HFFc6 (cell line): ENCODE measurements around the gene GNA12. TPM values are rescaled to one million over a fixed set of nuclear protein-coding genes. Genes with fewer than 3 reads are reported as not detected.

Source experiments
- DNase-seq: peaks from one replicate; pipeline ENCODE4 v3.0.0-alpha.2; 2018
- H3K27ac Mint-ChIP-seq: 2 replicates; pipeline ENCODE4 v1.8.0; 2020; ENCODE audit warnings: mild to moderate bottlenecking, mixed read lengths
- H3K27me3 Mint-ChIP-seq: 2 replicates; pipeline ENCODE4 v1.8.0; 2021; ENCODE audit warnings: mild to moderate bottlenecking, moderate library complexity, mixed read lengths; ENCODE audit not compliant: insufficient read depth
- H3K36me3 Mint-ChIP-seq: 2 replicates; pipeline ENCODE4 v1.8.0; 2021; ENCODE audit warnings: low read depth, mixed read lengths
- H3K4me1 Mint-ChIP-seq: 2 replicates; pipeline ENCODE4 v1.8.0; 2020; ENCODE audit warnings: low read depth, mixed read lengths
- H3K4me3 Mint-ChIP-seq: 2 replicates; pipeline ENCODE4 v1.8.0; 2020; ENCODE audit warnings: mild to moderate bottlenecking, moderate library complexity, mixed read lengths
- H3K9me3 Mint-ChIP-seq: 2 replicates; pipeline ENCODE4 v1.8.0; 2020; ENCODE audit warnings: mild to moderate bottlenecking, mixed read lengths
- total RNA-seq, 6 experiments: library from RNA; stranded (reverse); fragmentation: NEBNext Ultra II Directional; extraction: Animal tissue kit (Norgen Biotek cat#: 25700); gene quantifications; 2 replicates in 1 of 6; 3 replicates in 5 of 6; pipeline ENCODE4 v1.2.3, GENCODE V29; 2021
- TF ChIP-seq, protein P1 (sequence below): fragments of 200-600 bp; sonication (generic); IDR thresholded peaks from 2 replicates; pipeline ENCODE4 v1.5.0; 2021; ENCODE audit warnings: antibody characterized with exemption, mild to moderate bottlenecking

GNA12 gene
- total RNA-seq, 6 experiments from 2014 or later = 52.9 to 61.9 (median 57.6) TPM

GRCh38 chr7:2811476-2812113, 32.5 kb downstream of the GNA12 start:
- Mint-ChIP-seq H3K36me3 (peaks cover 45% of the 10 kb centered on the region), H3K4me1 (peaks cover 49% of the 10 kb centered on the region), H3K27ac (no peak overlapping the region), H3K4me3 (no peak overlapping the region), H3K9me3 (no peaks in the 10 kb centered on the region), H3K27me3 (peaks cover 3% of the 10 kb centered on the region; the same call in 1 of the 2 replicates)
- no peak for DNase-seq
- TF ChIP-seq, protein P1, sequence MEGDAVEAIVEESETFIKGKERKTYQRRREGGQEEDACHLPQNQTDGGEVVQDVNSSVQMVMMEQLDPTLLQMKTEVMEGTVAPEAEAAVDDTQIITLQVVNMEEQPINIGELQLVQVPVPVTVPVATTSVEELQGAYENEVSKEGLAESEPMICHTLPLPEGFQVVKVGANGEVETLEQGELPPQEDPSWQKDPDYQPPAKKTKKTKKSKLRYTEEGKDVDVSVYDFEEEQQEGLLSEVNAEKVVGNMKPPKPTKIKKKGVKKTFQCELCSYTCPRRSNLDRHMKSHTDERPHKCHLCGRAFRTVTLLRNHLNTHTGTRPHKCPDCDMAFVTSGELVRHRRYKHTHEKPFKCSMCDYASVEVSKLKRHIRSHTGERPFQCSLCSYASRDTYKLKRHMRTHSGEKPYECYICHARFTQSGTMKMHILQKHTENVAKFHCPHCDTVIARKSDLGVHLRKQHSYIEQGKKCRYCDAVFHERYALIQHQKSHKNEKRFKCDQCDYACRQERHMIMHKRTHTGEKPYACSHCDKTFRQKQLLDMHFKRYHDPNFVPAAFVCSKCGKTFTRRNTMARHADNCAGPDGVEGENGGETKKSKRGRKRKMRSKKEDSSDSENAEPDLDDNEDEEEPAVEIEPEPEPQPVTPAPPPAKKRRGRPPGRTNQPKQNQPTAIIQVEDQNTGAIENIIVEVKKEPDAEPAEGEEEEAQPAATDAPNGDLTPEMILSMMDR = no peak

GRCh38 chr7:2810682-2811415, 33.3 kb downstream of the GNA12 start:
- H3K9me3 Mint-ChIP-seq = no peaks in the 10 kb centered on the region
- TF ChIP-seq, protein P1 = no peak
- H3K27me3 Mint-ChIP-seq = peaks cover 3% of the 10 kb centered on the region; the same call in 1 of the 2 replicates
- H3K36me3 Mint-ChIP-seq = peaks cover 44% of the 10 kb centered on the region
- no peak for DNase-seq
- no peak overlapping the region for H3K4me3 Mint-ChIP-seq
- H3K27ac Mint-ChIP-seq = peak overlapping the region; percentile 46; the same call in 1 of the 2 replicates
- H3K4me1 Mint-ChIP-seq = peaks cover 49% of the 10 kb centered on the region

- peaks cover 3% of the 10 kb centered on the region; the same call in 1 of the 2 replicates for H3K27me3 Mint-ChIP-seq
- peaks cover 49% of the 10 kb centered on the region for H3K4me1 Mint-ChIP-seq
- peaks cover 40% of the 10 kb centered on the region for H3K36me3 Mint-ChIP-seq
- TF ChIP-seq, protein P1 = no peak
- peak overlapping the region; percentile 46 for H3K27ac Mint-ChIP-seq
- no peak overlapping the region for H3K4me3 Mint-ChIP-seq
- no peak for DNase-seq
- H3K9me3 Mint-ChIP-seq = no peaks in the 10 kb centered on the region
Measured at GRCh38 chr7:2809903-2810625, 34.0 kb downstream of the GNA12 start.

GRCh38 chr7:2808891-2809665, 35.0 kb downstream of the GNA12 start:
- peaks cover 55% of the 10 kb centered on the region for H3K4me1 Mint-ChIP-seq
- no peak overlapping the region for H3K27ac Mint-ChIP-seq
- 0 out of 2 replicates have a peak, but pooled peaks cover 3% of the 10 kb centered on the region for H3K27me3 Mint-ChIP-seq
- TF ChIP-seq, protein P1 = no peak
- peaks cover 31% of the 10 kb centered on the region for H3K36me3 Mint-ChIP-seq
- DNase-seq = no peak
- no peaks in the 10 kb centered on the region for H3K9me3 Mint-ChIP-seq
- H3K4me3 Mint-ChIP-seq = no peak overlapping the region
